ENCODE measurements around the gene LTBP2.

LTBP2 gene

DNA sequence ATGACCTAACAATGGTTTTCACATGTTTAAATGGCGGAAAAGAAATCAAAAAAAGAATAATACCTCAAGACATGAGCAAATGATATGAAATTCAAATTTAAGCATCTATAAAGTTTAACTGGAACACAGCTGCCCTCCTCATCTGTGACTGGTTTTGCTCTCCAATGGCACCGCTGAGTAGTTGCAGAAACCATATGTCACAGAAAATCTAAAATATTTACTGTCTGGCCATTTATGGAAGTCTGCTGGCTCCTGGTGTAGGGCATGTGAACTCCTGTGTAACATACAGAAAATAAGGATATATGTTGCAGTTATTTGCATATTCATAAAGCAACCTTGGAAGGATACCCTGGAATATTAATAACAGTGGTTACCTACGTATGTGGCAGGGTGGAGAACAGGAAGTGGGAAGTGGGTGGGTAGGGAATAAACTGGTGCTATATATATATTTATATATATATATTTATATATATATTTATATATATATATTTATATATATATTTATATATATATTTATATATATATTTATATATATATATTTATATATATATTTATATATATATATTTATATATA is 48.4 kb downstream of the LTBP2 start:
- DNase-seq, result no peak
- Mint-ChIP-seq H3K4me1 (no peaks in the 10 kb centered on the region), H3K4me3 (no peak overlapping the region), H3K9me3 (no peaks in the 10 kb centered on the region), H3K27me3 (peaks cover 16% of the 10 kb centered on the region), H3K27ac (no peak overlapping the region), H3K36me3 (no peaks in the 10 kb centered on the region)
- CTCF ChIA-PET, result interaction anchor here (1.3 kb wide), 1 partner anchor 9 kb away, joined by 4 read pairs; no protein-coding TSS in a partner anchor

DNA sequence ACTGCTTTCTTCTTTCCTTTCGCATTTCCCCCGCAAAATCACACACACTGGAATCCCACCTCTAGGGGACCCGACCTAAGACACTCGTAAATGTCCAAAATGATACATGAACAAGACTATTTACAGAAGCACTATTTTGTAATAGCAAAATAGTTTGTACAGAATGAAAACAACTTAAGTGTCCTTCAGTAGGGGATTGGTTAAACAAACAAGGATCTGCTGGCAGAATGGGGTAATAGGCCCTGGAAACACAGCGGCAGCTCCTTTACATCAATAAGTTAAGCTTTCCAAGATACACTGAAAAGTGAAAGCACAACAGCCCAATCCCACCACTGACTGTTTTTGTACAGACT is 48.8 kb downstream of the LTBP2 start:
- Mint-ChIP-seq H3K4me3 (no peak overlapping the region), H3K4me1 (no peaks in the 10 kb centered on the region), H3K27me3 (peaks cover 16% of the 10 kb centered on the region), H3K27ac (no peak overlapping the region), H3K36me3 (no peaks in the 10 kb centered on the region), H3K9me3 (no peaks in the 10 kb centered on the region)
- CTCF ChIA-PET, result interaction anchor here (1.3 kb wide), 1 partner anchor 10 kb away, joined by 4 read pairs; no protein-coding TSS in a partner anchor
- DNase-seq, result no peak

- H3K4me1 Mint-ChIP-seq, result no peaks in the 10 kb centered on the region
- H3K27ac Mint-ChIP-seq, result no peak overlapping the region
- no peak for DNase-seq
- CTCF ChIA-PET, result interaction anchor here (1.3 kb wide), 1 partner anchor 10 kb away, joined by 4 read pairs; no protein-coding TSS in a partner anchor
- no peaks in the 10 kb centered on the region for H3K36me3 Mint-ChIP-seq
- peaks cover 16% of the 10 kb centered on the region for H3K27me3 Mint-ChIP-seq
- H3K9me3 Mint-ChIP-seq, result no peaks in the 10 kb centered on the region
- H3K4me3 Mint-ChIP-seq, result no peak overlapping the region
Measured at GRCh38 chr14:74562515-74563232, 49.4 kb downstream of the LTBP2 start.

DNA sequence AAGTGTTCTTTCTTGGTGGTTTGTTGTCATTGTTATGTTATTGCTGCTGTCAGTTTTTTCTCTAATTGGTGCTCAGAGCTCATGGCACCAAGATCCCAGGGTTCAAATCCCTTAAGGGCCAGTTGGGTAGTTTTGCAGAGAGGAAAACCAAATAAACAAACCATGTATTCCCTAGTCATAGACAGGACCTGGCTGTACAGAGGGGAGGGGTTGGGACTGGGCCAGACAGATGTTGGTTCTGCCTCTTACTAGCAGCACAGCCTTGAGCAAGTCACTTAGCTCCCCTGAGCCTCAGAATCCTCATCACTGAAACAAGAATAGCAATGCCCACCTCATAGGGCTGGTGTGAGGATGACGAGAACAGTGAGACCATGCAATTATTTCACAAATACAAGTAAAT is 53.4 kb downstream of the LTBP2 start:
- DNase-seq, result no peak
- Mint-ChIP-seq H3K4me1 (no peaks in the 10 kb centered on the region), H3K4me3 (no peak overlapping the region), H3K27me3 (peaks cover 22% of the 10 kb centered on the region), H3K36me3 (no peaks in the 10 kb centered on the region), H3K27ac (no peak overlapping the region), H3K9me3 (no peaks in the 10 kb centered on the region)
- CTCF ChIA-PET, result interaction anchor here (0.7 kb wide), 1 partner anchor 14 kb away, joined by 4 read pairs; no protein-coding TSS in a partner anchor

- H3K4me3 Mint-ChIP-seq, result no peak overlapping the region
- H3K36me3 Mint-ChIP-seq, result no peaks in the 10 kb centered on the region
- no peaks in the 10 kb centered on the region for H3K9me3 Mint-ChIP-seq
- CTCF ChIA-PET, result no interaction called here
- peaks cover 29% of the 10 kb centered on the region for H3K27me3 Mint-ChIP-seq
- no peaks in the 10 kb centered on the region for H3K4me1 Mint-ChIP-seq
- no peak overlapping the region for H3K27ac Mint-ChIP-seq
- no peak for DNase-seq
Measured at GRCh38 chr14:74557691-74558090, 54.3 kb downstream of the LTBP2 start.

- Mint-ChIP-seq H3K4me3 (no peak overlapping the region), H3K9me3 (no peaks in the 10 kb centered on the region), H3K27ac (no peak overlapping the region), H3K27me3 (peaks cover 31% of the 10 kb centered on the region), H3K36me3 (no peaks in the 10 kb centered on the region), H3K4me1 (no peaks in the 10 kb centered on the region)
- DNase-seq, result no peak
- CTCF ChIA-PET, result interaction anchor here (0.6 kb wide), 1 partner anchor 218 kb away, joined by 3 read pairs; no protein-coding TSS in a partner anchor
Measured at GRCh38 chr14:74555476-74556050, 56.5 kb downstream of the LTBP2 start.

DNA sequence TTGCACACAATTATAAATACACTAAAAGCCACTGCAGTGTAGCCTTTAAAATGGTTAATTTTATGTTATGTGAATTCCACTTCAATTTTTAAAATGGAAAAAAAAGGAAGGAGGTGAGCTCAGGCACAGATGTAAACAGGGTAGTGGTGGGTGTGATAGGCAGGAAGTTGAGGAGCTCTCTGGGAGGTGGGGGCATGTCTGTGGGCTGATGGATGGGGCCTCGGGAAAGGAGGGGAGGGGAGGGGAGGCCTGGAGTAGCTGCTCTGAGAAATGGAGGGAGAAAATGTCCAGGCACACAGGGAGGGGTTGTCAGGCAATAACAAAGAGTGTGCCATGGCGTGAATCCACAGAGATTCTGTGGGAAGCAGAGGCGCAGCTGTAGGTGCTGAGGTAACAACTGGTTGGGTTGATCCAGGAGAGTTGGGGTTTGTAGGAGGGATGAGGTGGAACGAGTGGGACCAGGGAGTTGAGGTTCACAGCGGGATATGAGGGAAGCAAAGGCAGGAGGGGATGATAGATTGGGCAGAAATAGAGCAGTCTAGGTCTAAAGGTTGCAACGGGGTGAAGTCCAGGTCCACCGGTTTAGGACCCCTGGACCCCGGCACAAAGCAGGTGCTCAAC is 57.2 kb downstream of the LTBP2 start:
- Mint-ChIP-seq H3K9me3 (no peaks in the 10 kb centered on the region), H3K4me1 (no peaks in the 10 kb centered on the region), H3K27ac (no peak overlapping the region), H3K4me3 (no peak overlapping the region), H3K27me3 (peaks cover 27% of the 10 kb centered on the region), H3K36me3 (no peaks in the 10 kb centered on the region)
- CTCF ChIA-PET, result no interaction called here
- DNase-seq, result no peak

DNA sequence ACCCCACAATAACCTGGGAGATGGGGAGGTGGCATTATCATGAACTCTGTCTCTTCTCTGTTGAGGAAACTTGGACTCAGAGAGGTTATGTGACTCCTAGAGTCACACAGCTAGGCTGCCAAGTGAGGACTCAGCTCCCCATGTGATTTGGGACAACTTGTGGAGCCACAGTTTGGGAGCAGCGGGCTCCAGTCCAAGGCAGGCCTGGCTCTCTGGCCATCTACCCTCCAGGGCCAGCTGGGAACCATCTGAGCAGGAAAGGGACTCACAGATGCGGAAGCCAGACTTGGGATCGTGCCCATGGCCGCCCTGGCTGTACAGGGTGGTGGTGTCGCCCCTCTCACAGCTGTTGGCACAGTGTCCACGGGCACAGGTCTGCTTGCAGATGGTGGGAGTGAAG is 59.4 kb downstream of the LTBP2 start:
- Mint-ChIP-seq H3K9me3 (no peaks in the 10 kb centered on the region), H3K36me3 (no peaks in the 10 kb centered on the region), H3K4me3 (no peak overlapping the region), H3K27me3 (peaks cover 22% of the 10 kb centered on the region), H3K27ac (no peak overlapping the region), H3K4me1 (no peaks in the 10 kb centered on the region)
- CTCF ChIA-PET, result no interaction called here
- no peak for DNase-seq

DNA sequence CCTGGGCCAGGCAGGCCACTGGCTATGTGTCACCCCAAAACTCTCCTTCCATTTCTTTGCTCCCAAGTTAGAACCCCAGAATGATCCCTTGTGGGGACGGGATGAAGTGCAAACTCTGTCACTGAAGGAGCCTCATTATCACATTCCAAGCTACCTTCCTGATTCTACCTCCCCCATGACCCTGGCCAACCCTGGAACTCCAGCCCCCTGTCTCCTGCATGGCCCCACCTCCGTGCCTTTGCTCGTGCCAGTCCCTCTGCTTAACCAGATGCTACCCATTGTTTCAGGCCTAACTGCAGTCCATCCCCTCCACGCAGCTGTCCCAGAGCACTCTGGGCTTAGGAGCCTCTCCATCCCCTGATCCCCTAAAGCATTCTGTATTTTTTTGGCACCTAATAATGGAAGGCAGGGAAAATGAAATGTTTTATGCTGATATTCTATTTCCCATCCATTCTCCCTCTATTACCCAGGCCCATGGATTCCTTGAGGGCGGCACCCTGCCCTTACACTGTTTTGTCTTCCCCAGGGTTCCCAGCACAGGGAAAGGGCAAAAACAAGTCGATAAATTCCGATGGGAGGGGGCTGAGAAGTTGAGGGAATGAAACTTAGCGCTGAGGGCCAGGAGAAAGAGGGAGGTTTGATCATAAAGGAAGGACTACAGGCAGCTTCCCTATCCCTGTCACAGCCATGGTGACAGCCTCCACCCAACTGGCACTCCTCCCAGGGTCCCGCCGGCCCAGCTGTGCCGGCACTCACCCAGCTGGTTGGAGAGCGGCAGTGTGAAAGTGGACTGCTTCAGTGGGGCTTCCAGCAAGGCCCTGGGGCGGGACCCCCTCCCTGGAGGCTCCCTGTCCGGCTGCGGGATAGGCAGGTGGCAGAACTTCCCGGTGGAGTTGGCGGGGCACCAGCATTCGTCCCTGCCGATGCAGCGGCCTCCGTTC is 60.3 kb downstream of the LTBP2 start:
- Mint-ChIP-seq H3K27me3 (peaks cover 22% of the 10 kb centered on the region), H3K4me1 (no peaks in the 10 kb centered on the region), H3K4me3 (no peak overlapping the region), H3K36me3 (no peaks in the 10 kb centered on the region), H3K27ac (no peak overlapping the region), H3K9me3 (no peaks in the 10 kb centered on the region)
- no peak for DNase-seq
- CTCF ChIA-PET, result no interaction called here

GRCh38 chr14:74551001-74551400 is 61.0 kb downstream of the LTBP2 start:
- Mint-ChIP-seq H3K36me3 (no peaks in the 10 kb centered on the region), H3K27ac (no peak overlapping the region), H3K27me3 (peaks cover 22% of the 10 kb centered on the region)

DNA sequence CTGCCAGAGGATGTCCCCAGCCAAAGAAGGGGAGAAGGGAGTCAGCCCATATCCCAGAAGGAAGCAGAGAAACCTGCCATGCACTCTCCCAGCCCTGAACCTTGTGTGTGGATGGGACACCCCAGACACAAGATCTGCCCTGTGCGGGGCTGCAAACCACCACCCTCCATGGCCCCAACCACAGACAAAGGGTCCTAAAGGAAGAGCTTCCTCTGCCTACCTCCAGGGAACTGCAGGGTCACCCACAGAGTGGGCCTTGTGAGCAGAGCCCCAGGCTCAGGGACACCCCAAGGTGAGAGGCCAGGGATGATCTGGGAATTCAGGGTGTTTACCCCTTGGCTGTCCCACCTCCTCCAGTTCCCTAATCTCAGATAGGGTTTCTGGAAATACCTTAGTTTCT is 62.0 kb downstream of the LTBP2 start:
- Mint-ChIP-seq H3K4me3 (no peak overlapping the region), H3K9me3 (no peaks in the 10 kb centered on the region), H3K4me1 (no peaks in the 10 kb centered on the region), H3K36me3 (no peaks in the 10 kb centered on the region), H3K27me3 (peaks cover 23% of the 10 kb centered on the region), H3K27ac (no peak overlapping the region)
- DNase-seq, result no peak
- CTCF ChIA-PET, result no interaction called here

More at GRCh38 chr14:74551001-74551400, 61.0 kb downstream of the LTBP2 start:
- no peak overlapping the region for H3K4me3 Mint-ChIP-seq
- H3K4me1 Mint-ChIP-seq, result no peaks in the 10 kb centered on the region
- CTCF ChIA-PET, result no interaction called here
- H3K9me3 Mint-ChIP-seq, result no peaks in the 10 kb centered on the region
- DNase-seq, result no peak

DNA sequence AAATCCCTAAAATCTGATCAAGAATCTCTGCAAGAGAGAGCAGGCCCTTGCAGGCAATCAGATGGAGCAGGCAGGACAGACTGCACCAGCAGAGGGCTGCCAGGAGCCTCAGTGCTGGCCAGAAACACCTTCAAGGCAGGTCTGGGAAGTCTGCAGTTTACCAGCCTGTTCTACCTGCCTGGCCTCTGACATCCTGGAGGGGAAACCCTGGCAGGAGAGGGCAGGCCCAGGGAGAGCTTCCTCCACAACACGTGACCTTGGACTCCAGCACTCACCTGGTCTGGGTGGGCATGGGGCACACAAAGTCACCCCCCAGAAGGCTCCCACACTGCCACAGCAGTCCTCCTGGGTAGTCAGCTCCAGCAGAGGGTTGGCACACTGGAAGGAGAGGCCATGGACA is 62.4 kb downstream of the LTBP2 start:
- H3K9me3 Mint-ChIP-seq, result no peaks in the 10 kb centered on the region
- no peak overlapping the region for H3K4me3 Mint-ChIP-seq
- H3K36me3 Mint-ChIP-seq, result no peaks in the 10 kb centered on the region
- H3K27me3 Mint-ChIP-seq, result peaks cover 23% of the 10 kb centered on the region
- no peak overlapping the region for H3K27ac Mint-ChIP-seq
- no peaks in the 10 kb centered on the region for H3K4me1 Mint-ChIP-seq
- CTCF ChIA-PET, result no interaction called here
- no peak for DNase-seq

- H3K4me3 Mint-ChIP-seq, result no peak overlapping the region
- no peak for DNase-seq
- peaks cover 26% of the 10 kb centered on the region for H3K27me3 Mint-ChIP-seq
- CTCF ChIA-PET, result no interaction called here
- H3K4me1 Mint-ChIP-seq, result no peaks in the 10 kb centered on the region
- H3K36me3 Mint-ChIP-seq, result no peaks in the 10 kb centered on the region
- H3K27ac Mint-ChIP-seq, result no peak overlapping the region
- H3K9me3 Mint-ChIP-seq, result no peaks in the 10 kb centered on the region
Measured at GRCh38 chr14:74548881-74549280, 63.2 kb downstream of the LTBP2 start.

All from activated naive CD4-positive, alpha-beta T cell treated with anti-CD3 and anti-CD28 coated beads, Interleukin-2, amount 10 ng/mL, durations not matched to agents 7 days and 5 days (primary cell).